Pancreas (tissue), 10 donors: ENCODE data around the gene ARHGEF17. TPM values are rescaled to one million over a fixed set of nuclear protein-coding genes. Genes with fewer than 3 reads are reported as not detected.
A peak's percentile ranks its signal among the peaks of the same experiment; 100 is the strongest.

ENCODE experiments used
- ATAC-seq, 4 donors: fragments of 200-7000 bp; cut with Tn5 transposase; one replicate each; pipeline versions ENCODE4 v1.8.0 to v1.9.1; 2020; ENCODE audit warnings: mild to moderate bottlenecking in 4 of 4, moderate library complexity in 4 of 4
- DNase-seq, 6 donors: peaks; one replicate each; pipeline ENCODE4 v3.0.0-alpha.2; 2020
- FAIRE-seq: peaks from 2 replicates; lab custom pipeline; 2012; peaks lifted over from hg19 to GRCh38; lab: Jason Lieb, UNC
- H3K27ac ChIP-seq, 4 donors: fragments of 200-600 bp; sonication (generic); 1 replicate in 3 of 4; 2 replicates in 1 of 4; pipeline versions ENCODE4 v1.5.0 to v1.8.0; 2020
- H3K27me3 ChIP-seq, 4 donors: fragments of 200-600 bp; one replicate each; pipeline ENCODE4 v1.8.0; 2021
- H3K36me3 ChIP-seq, 3 donors: fragments of 200-600 bp; sonication (generic) in 1 of 3; one replicate each; pipeline versions ENCODE4 v1.5.0 to v1.8.0; 2020 to 2021
- H3K4me1 ChIP-seq, 3 donors: fragments of 200-600 bp; one replicate each; pipeline ENCODE4 v1.8.0; 2021
- H3K4me3 ChIP-seq, 4 donors: fragments of 200-600 bp; sonication (generic) in 2 of 4; one replicate each; pipeline versions ENCODE4 v1.5.0 to v1.8.0; 2020 to 2021
- H3K9me3 ChIP-seq, 4 donors: fragments of 200-600 bp; one replicate each; pipeline ENCODE4 v1.8.0; 2021
- WGBS, 2 donors: extraction: QIAGEN DNeasy Blood & Tissue Kit; methylation state at CpG; one replicate each; pipeline ENCODE4 v1.1.7; 2013; 5-methylcytosine and 5-hydroxymethylcytosine counted together
- intact Hi-C, 3 donors: fragments of 100-400 bp; cut with DNase I; formaldehyde crosslinking; loops; one replicate each; pipeline versions ENCODE4 v1.11.1 to v1.14.2; 2022
- polyA plus RNA-seq, 2 donors: library from polyadenylated mRNA; stranded (reverse); fragments of 200-250 nt; gene quantifications; one replicate each; pipeline ENCODE4 v1.2.3, GENCODE V29; 2013
- total RNA-seq, 6 donors: library from RNA; stranded (reverse); fragmentation: NEBNext Ultra II Directional in 4 of 6; extraction: Animal tissue kit (Norgen Biotek cat#: 25700) in 4 of 6; gene quantifications; one replicate each; pipeline versions ENCODE4 v1.2.1 to v1.2.4, GENCODE V29; 2021 to 2023
- TF ChIP-seq, protein P1 (sequence below), 4 donors: fragments of 200-600 bp; sonication (generic) in 3 of 4; IDR thresholded peaks; one replicate each; pipeline versions ENCODE4 v1.5.0 to v1.8.0; 2021; ENCODE audit warnings: antibody characterized with exemption in 4 of 4
- donor health status: healthy with polysubstance abuse.
- donor health status: DM: no; HTN: no; CAD: no; lungs with moderate emphysema.
- donor health status: DM: no; HTN: no; CAD: no.
- donor health status: control.
- donor health status: control.
- donor health status: Bipolar disorder and iron deficiency.
- donor health status: DM: yes; HTN: yes; CAD: no.
- donor health status: DM: no; HTN: no; CAD: no.
- donor health status: DM: no; HTN: no; CAD: no.
- donor health status: DM: yes; HTN: yes; CAD: no.

The ARHGEF17 gene
- total and polyA plus RNA-seq, 8 donors, result 7.0 to 24.0 (median 10.4) TPM

- Histone ChIP-seq H3K4me3 (no peak overlapping the region), H3K4me1 (no peaks in the 10 kb centered on the region), H3K27ac (no peak overlapping the region), H3K36me3 (no peaks in the 10 kb centered on the region), H3K27me3 (no peaks in the 10 kb centered on the region), H3K9me3 (no peaks in the 10 kb centered on the region)
- TF ChIP-seq, protein P1, sequence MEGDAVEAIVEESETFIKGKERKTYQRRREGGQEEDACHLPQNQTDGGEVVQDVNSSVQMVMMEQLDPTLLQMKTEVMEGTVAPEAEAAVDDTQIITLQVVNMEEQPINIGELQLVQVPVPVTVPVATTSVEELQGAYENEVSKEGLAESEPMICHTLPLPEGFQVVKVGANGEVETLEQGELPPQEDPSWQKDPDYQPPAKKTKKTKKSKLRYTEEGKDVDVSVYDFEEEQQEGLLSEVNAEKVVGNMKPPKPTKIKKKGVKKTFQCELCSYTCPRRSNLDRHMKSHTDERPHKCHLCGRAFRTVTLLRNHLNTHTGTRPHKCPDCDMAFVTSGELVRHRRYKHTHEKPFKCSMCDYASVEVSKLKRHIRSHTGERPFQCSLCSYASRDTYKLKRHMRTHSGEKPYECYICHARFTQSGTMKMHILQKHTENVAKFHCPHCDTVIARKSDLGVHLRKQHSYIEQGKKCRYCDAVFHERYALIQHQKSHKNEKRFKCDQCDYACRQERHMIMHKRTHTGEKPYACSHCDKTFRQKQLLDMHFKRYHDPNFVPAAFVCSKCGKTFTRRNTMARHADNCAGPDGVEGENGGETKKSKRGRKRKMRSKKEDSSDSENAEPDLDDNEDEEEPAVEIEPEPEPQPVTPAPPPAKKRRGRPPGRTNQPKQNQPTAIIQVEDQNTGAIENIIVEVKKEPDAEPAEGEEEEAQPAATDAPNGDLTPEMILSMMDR (IDR thresholded peaks at IDR 0.05), result peak; percentile 49 to 73 (median 63)
- peak; percentile 80 to 91 (median 90) for ATAC-seq
- FAIRE-seq, result no peak
- WGBS, 2 donors, result 67 to 68% methylated on average over 16 of the region's 16 CpGs
- peak; percentile 47 to 85 (median 74) for DNase-seq
- intact Hi-C loops, result loop anchor here in 2 of 3 donors (5.0 to 10.0 kb wide), 4 partner anchors 36 to 261 kb away; no protein-coding TSS in a partner anchor
Measured at GRCh38 chr11:73393479-73394415, 85.7 kb downstream of the ARHGEF17 start.

- WGBS, 2 donors, result 84 to 89% methylated on average over 34 of the region's 34 CpGs
- no peak for ATAC-seq
- Histone ChIP-seq H3K27me3 (no peaks in the 10 kb centered on the region), H3K4me1 (no peaks in the 10 kb centered on the region), H3K9me3 (no peaks in the 10 kb centered on the region), H3K4me3 (no peak overlapping the region), H3K27ac (no peak overlapping the region), H3K36me3 (no peaks in the 10 kb centered on the region)
- intact Hi-C loops, result loop anchor here in 2 of 3 donors (5.0 to 10.0 kb wide), 4 partner anchors 37 to 260 kb away; no protein-coding TSS in a partner anchor
- TF ChIP-seq, protein P1 (IDR thresholded peaks at IDR 0.05), result no peak
- FAIRE-seq, result no peak
- DNase-seq, result peak in 2 of 6 donors; percentile 52 to 72
Measured at GRCh38 chr11:73394416-73395296, 86.6 kb downstream of the ARHGEF17 start.

GRCh38 chr11:73395297-73396208, 87.5 kb downstream of the ARHGEF17 start:
- H3K27ac ChIP-seq, result no peak overlapping the region
- H3K4me1 ChIP-seq, result no peaks in the 10 kb centered on the region
- TF ChIP-seq, protein P1 (IDR thresholded peaks at IDR 0.05), result no peak
- intact Hi-C loops, result loop anchor here in 2 of 3 donors (10.0 kb wide), 2 partner anchors 101 to 259 kb away; no protein-coding TSS in a partner anchor
- no peaks in the 10 kb centered on the region for H3K9me3 ChIP-seq
- no peaks in the 10 kb centered on the region for H3K36me3 ChIP-seq
- WGBS, 2 donors, result 73 to 81% methylated on average over 22 of the region's 22 CpGs
- ATAC-seq (no peak), FAIRE-seq (no peak), DNase-seq (peak in 2 of 6 donors; percentile 51 to 69)
- no peaks in the 10 kb centered on the region for H3K27me3 ChIP-seq
- no peak overlapping the region for H3K4me3 ChIP-seq

- Histone ChIP-seq H3K9me3 (no peaks in the 10 kb centered on the region), H3K27me3 (no peaks in the 10 kb centered on the region), H3K4me1 (no peaks in the 10 kb centered on the region), H3K36me3 (no peaks in the 10 kb centered on the region), H3K27ac (no peak overlapping the region), H3K4me3 (no peak overlapping the region)
- WGBS, 2 donors, result 64 to 72% methylated on average over 6 of the region's 6 CpGs
- DNase-seq, result peak in 1 of 6 donors; percentile 39
- TF ChIP-seq, protein P1 (IDR thresholded peaks at IDR 0.05), result no peak
- no peak for ATAC-seq
- intact Hi-C loops, result loop anchor here in 2 of 3 donors (10.0 kb wide), 2 partner anchors 102 to 258 kb away; no protein-coding TSS in a partner anchor
- FAIRE-seq, result no peak
Measured at GRCh38 chr11:73396251-73396930, 88.3 kb downstream of the ARHGEF17 start.
